ENCODE results near the gene PSKH1.

Gene PSKH1

GRCh38 chr16:67869653-67870052 is 23.4 kb upstream of the PSKH1 start:
- H3K36me3 ChIP-seq (ENCODE audit: control insufficient read depth in 1 of 2, insufficient read depth in 2 of 2, low read length in 2 of 2), result peaks cover 16 to 59% of the 10 kb centered on the region in 2 donors
- H3K27ac ChIP-seq (ENCODE audit: low read length), result no peak overlapping the region
- no peaks in the 10 kb centered on the region for H3K27me3 ChIP-seq (ENCODE audit: low read depth, low read length)
- H3K4me3 ChIP-seq (ENCODE audit: low read depth in 1 of 2, low read length in 2 of 2), result no peak overlapping the region
- H3K4me1 ChIP-seq (ENCODE audit: control insufficient read depth in 1 of 2, insufficient read depth in 2 of 2, low read length in 2 of 2), result peaks cover 10 to 18% of the 10 kb centered on the region in 2 donors
- no peaks in the 10 kb centered on the region for H3K9me3 ChIP-seq (ENCODE audit: control insufficient read depth in 1 of 2, low read length in 2 of 2)

DNA sequence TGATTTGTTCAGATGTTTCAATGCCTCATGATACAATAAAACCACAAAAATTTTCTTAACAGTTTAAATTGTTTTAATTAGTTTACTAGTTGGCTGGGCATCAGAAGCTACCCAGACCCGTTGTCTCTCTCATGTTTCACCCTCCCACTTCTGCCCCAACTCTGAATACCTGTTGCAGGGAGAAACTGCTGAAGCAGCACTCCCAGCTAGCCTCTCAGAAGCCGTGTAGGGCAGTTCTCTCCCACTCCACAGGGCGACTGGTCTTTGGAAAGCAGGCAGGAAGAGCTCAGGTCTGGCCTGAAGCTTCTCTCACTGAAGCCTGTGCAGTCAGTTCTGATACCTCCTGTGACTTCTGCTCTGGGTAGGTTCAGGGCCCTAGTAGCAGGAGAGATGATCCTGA is 21.8 kb upstream of the PSKH1 start:
- peaks cover 21 to 49% of the 10 kb centered on the region in 2 donors for H3K36me3 ChIP-seq (ENCODE audit: control insufficient read depth in 1 of 2, insufficient read depth in 2 of 2, low read length in 2 of 2)
- no peaks in the 10 kb centered on the region for H3K9me3 ChIP-seq (ENCODE audit: control insufficient read depth in 1 of 2, low read length in 2 of 2)
- H3K4me1 ChIP-seq (ENCODE audit: control insufficient read depth in 1 of 2, insufficient read depth in 2 of 2, low read length in 2 of 2), result peaks cover 15 to 32% of the 10 kb centered on the region in 2 donors
- H3K27me3 ChIP-seq (ENCODE audit: low read depth, low read length), result no peaks in the 10 kb centered on the region
- H3K4me3 ChIP-seq (ENCODE audit: low read depth in 1 of 2, low read length in 2 of 2), result no peak overlapping the region
- no peak overlapping the region for H3K27ac ChIP-seq (ENCODE audit: low read length)

- Histone ChIP-seq H3K36me3 (ENCODE audit: control insufficient read depth in 1 of 2, insufficient read depth in 2 of 2, low read length in 2 of 2) (peaks cover 28 to 57% of the 10 kb centered on the region in 2 donors), H3K4me3 (ENCODE audit: low read depth in 1 of 2, low read length in 2 of 2) (peak overlapping the region; percentile 73 to 89), H3K4me1 (ENCODE audit: control insufficient read depth in 1 of 2, insufficient read depth in 2 of 2, low read length in 2 of 2) (peaks cover 15 to 32% of the 10 kb centered on the region in 2 donors), H3K9me3 (ENCODE audit: control insufficient read depth in 1 of 2, low read length in 2 of 2) (no peaks in the 10 kb centered on the region), H3K27ac (ENCODE audit: low read length) (peak overlapping the region; percentile 49), H3K27me3 (ENCODE audit: low read depth, low read length) (no peaks in the 10 kb centered on the region)
Measured at GRCh38 chr16:67872131-67872630, 20.9 kb upstream of the PSKH1 start.

DNA sequence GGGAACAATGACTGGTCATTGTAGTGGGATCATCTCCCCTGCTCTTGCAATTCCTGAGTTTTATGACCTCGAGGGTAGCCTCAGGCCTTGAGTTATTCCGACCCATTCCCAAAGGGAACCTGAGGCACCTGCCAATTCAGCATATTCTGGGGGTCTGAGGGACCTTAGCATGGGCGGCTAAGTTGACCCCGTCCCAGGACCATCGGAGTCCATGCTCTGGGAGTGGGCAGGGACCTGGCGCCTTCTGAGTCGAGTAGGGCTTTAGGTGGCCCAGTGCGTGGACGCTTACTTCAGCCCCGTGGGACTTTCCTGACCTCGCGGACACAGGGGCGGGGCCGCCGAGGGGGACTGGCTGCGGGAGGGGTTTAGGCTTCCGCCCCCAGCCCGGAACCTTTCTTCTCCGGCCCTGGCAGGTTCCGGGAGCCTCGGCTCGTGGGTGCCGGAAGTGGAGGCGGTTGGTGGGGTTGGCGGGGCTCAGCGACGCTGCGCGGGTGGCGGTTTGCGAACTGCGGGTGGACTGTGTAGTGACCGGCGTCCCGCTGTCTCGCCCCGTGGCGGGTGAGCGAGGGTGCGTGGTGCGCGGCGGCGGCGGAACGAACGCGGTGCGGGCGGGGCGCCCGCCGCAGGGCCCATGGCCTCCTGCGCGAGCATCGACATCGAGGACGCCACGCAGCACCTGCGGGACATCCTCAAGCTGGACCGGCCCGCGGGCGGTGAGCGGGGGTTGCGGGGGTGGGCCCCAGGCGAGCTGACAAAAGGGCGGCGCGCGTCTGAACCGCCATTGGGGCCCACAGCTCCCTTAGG is 20.2 kb upstream of the PSKH1 start, which contains the start of gene EDC4:
EDC4 (plus strand) TSS at position 422 of the 804 bp plus-strand sequence; CDS start at position 632, 210 bp downstream.
- Histone ChIP-seq H3K36me3 (ENCODE audit: control insufficient read depth in 1 of 2, insufficient read depth in 2 of 2, low read length in 2 of 2) (peaks cover 35 to 57% of the 10 kb centered on the region in 2 donors), H3K4me3 (ENCODE audit: low read depth in 1 of 2, low read length in 2 of 2) (peak within 1 kb of the TSS; percentile 73 to 89), H3K9me3 (ENCODE audit: control insufficient read depth in 1 of 2, low read length in 2 of 2) (no peaks in the 10 kb centered on the region), H3K27ac (ENCODE audit: low read length) (peak within 1 kb of the TSS; percentile 61), H3K4me1 (ENCODE audit: control insufficient read depth in 1 of 2, insufficient read depth in 2 of 2, low read length in 2 of 2) (peaks cover 15 to 32% of the 10 kb centered on the region in 2 donors), H3K27me3 (ENCODE audit: low read depth, low read length) (no peaks in the 10 kb centered on the region)

- H3K4me1 ChIP-seq (ENCODE audit: control insufficient read depth in 1 of 2, insufficient read depth in 2 of 2, low read length in 2 of 2), result peaks cover 15 to 32% of the 10 kb centered on the region in 2 donors
- H3K9me3 ChIP-seq (ENCODE audit: control insufficient read depth in 1 of 2, low read length in 2 of 2), result no peaks in the 10 kb centered on the region
- peak overlapping the region; percentile 61 for H3K27ac ChIP-seq (ENCODE audit: low read length)
- H3K36me3 ChIP-seq (ENCODE audit: control insufficient read depth in 1 of 2, insufficient read depth in 2 of 2, low read length in 2 of 2), result peaks cover 39 to 57% of the 10 kb centered on the region in 2 donors
- peak overlapping the region; percentile 73 to 89 for H3K4me3 ChIP-seq (ENCODE audit: low read depth in 1 of 2, low read length in 2 of 2)
- no peaks in the 10 kb centered on the region for H3K27me3 ChIP-seq (ENCODE audit: low read depth, low read length)
Measured at GRCh38 chr16:67873435-67874370, 19.4 kb upstream of the PSKH1 start.

DNA sequence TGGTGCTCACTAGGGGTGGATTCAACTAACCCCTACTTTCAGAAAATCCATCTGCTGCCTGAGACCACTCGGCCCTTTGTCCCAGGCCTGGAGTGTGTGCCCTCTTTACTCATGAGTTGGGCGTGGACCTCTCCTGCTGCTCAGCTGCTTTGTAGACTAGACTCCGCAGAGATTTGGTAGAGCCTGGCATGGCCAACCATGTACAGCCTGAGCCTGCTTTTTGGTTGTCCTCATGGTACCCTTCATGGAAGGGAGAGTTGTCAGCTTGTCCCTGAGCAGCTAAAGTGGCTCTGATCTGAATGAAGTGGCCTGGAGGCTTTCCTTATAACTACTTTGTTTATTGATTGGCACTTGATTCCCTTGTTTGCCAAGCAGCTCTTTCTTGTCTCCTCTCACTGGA is 18.7 kb upstream of the PSKH1 start:
- Histone ChIP-seq H3K27ac (ENCODE audit: low read length) (no peak overlapping the region), H3K9me3 (ENCODE audit: control insufficient read depth in 1 of 2, low read length in 2 of 2) (no peaks in the 10 kb centered on the region), H3K27me3 (ENCODE audit: low read depth, low read length) (no peaks in the 10 kb centered on the region), H3K4me3 (ENCODE audit: low read depth in 1 of 2, low read length in 2 of 2) (peak overlapping the region; percentile 73 to 89), H3K4me1 (ENCODE audit: control insufficient read depth in 1 of 2, insufficient read depth in 2 of 2, low read length in 2 of 2) (peaks cover 15 to 32% of the 10 kb centered on the region in 2 donors), H3K36me3 (ENCODE audit: control insufficient read depth in 1 of 2, insufficient read depth in 2 of 2, low read length in 2 of 2) (peaks cover 44 to 59% of the 10 kb centered on the region in 2 donors)

- Histone ChIP-seq H3K36me3 (ENCODE audit: control insufficient read depth in 1 of 2, insufficient read depth in 2 of 2, low read length in 2 of 2) (peaks cover 60 to 62% of the 10 kb centered on the region in 2 donors), H3K9me3 (ENCODE audit: control insufficient read depth in 1 of 2, low read length in 2 of 2) (no peaks in the 10 kb centered on the region), H3K27ac (ENCODE audit: low read length) (no peak overlapping the region), H3K4me3 (ENCODE audit: low read depth in 1 of 2, low read length in 2 of 2) (no peak overlapping the region), H3K4me1 (ENCODE audit: control insufficient read depth in 1 of 2, insufficient read depth in 2 of 2, low read length in 2 of 2) (peaks cover 15 to 31% of the 10 kb centered on the region in 2 donors), H3K27me3 (ENCODE audit: low read depth, low read length) (no peaks in the 10 kb centered on the region)
Measured at GRCh38 chr16:67877064-67877463, 16.0 kb upstream of the PSKH1 start.

DNA sequence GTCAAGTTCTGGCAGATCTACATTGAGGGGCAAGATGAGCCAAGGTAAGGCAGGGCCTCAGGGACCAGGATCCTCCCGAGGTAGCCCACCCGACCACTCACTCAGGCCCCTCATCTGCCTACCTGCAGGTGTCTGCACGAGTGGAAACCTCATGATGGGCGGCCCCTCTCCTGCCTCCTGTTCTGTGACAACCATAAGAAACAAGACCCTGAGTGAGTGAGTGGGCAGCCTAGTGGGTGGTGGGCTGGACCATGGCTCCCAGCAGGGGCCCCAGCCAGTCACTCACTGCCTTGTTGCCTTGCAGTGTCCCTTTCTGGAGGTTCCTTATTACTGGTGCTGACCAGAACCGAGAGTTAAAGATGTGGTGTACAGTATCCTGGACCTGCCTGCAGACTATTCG is 14.8 kb upstream of the PSKH1 start:
- Histone ChIP-seq H3K27me3 (ENCODE audit: low read depth, low read length) (no peaks in the 10 kb centered on the region), H3K4me3 (ENCODE audit: low read depth in 1 of 2, low read length in 2 of 2) (no peak overlapping the region), H3K4me1 (ENCODE audit: control insufficient read depth in 1 of 2, insufficient read depth in 2 of 2, low read length in 2 of 2) (peaks cover 15 to 25% of the 10 kb centered on the region in 2 donors), H3K9me3 (ENCODE audit: control insufficient read depth in 1 of 2, low read length in 2 of 2) (no peaks in the 10 kb centered on the region), H3K36me3 (ENCODE audit: control insufficient read depth in 1 of 2, insufficient read depth in 2 of 2, low read length in 2 of 2) (peaks cover 71 to 73% of the 10 kb centered on the region in 2 donors), H3K27ac (ENCODE audit: low read length) (no peak overlapping the region)

DNA sequence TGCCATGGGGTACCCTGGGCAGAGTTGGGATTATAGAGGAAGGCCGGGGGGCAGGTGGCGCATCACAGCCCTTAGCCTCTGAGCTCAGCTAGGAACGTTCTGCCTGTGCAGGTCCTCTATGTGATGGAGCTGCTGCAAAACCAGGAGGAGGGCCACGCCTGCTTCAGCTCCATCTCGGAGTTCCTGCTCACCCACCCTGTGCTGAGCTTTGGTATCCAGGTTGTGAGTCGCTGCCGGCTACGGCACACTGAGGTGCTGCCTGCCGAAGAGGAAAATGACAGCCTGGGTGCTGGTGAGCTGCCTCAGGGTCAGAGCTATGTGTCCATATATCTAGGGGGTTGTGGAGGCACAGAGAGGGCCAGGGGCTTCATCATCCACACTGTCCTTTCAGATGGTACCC is 14.2 kb upstream of the PSKH1 start:
- H3K4me3 ChIP-seq (ENCODE audit: low read depth in 1 of 2, low read length in 2 of 2), result no peak overlapping the region
- no peaks in the 10 kb centered on the region for H3K27me3 ChIP-seq (ENCODE audit: low read depth, low read length)
- H3K9me3 ChIP-seq (ENCODE audit: control insufficient read depth in 1 of 2, low read length in 2 of 2), result no peaks in the 10 kb centered on the region
- peaks cover 13 to 22% of the 10 kb centered on the region in 2 donors for H3K4me1 ChIP-seq (ENCODE audit: control insufficient read depth in 1 of 2, insufficient read depth in 2 of 2, low read length in 2 of 2)
- H3K27ac ChIP-seq (ENCODE audit: low read length), result no peak overlapping the region
- H3K36me3 ChIP-seq (ENCODE audit: control insufficient read depth in 1 of 2, insufficient read depth in 2 of 2, low read length in 2 of 2), result peaks cover 75 to 80% of the 10 kb centered on the region in 2 donors

DNA sequence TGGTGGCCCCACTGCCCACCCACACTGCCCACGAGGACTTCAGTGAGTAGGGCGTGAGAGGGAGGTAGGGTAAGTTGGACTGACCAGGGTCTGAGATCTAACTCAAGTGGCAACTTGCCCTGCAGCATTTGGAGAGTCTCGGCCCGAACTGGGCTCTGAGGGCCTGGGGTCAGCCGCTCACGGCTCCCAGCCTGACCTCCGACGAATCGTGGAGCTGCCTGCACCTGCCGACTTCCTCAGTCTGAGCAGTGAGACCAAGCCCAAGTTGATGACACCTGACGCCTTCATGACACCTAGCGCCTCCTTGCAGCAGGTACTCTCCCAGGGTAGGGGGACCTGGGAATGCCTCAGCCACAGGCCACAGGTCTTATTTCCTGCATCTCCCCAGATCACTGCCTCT is 13.6 kb upstream of the PSKH1 start:
- H3K4me3 ChIP-seq (ENCODE audit: low read depth in 1 of 2, low read length in 2 of 2), result no peak overlapping the region
- H3K36me3 ChIP-seq (ENCODE audit: control insufficient read depth in 1 of 2, insufficient read depth in 2 of 2, low read length in 2 of 2), result peaks cover 75 to 86% of the 10 kb centered on the region in 2 donors
- H3K9me3 ChIP-seq (ENCODE audit: control insufficient read depth in 1 of 2, low read length in 2 of 2), result no peaks in the 10 kb centered on the region
- H3K27me3 ChIP-seq (ENCODE audit: low read depth, low read length), result no peaks in the 10 kb centered on the region
- no peak overlapping the region for H3K27ac ChIP-seq (ENCODE audit: low read length)
- peaks cover 7 to 22% of the 10 kb centered on the region in 2 donors for H3K4me1 ChIP-seq (ENCODE audit: control insufficient read depth in 1 of 2, insufficient read depth in 2 of 2, low read length in 2 of 2)

GRCh38 chr16:67879936-67880335 is 13.1 kb upstream of the PSKH1 start:
- Histone ChIP-seq H3K27me3 (ENCODE audit: low read depth, low read length) (no peaks in the 10 kb centered on the region), H3K4me1 (ENCODE audit: control insufficient read depth in 1 of 2, insufficient read depth in 2 of 2, low read length in 2 of 2) (peaks cover 6 to 22% of the 10 kb centered on the region in 2 donors), H3K27ac (ENCODE audit: low read length) (no peak overlapping the region), H3K9me3 (ENCODE audit: control insufficient read depth in 1 of 2, low read length in 2 of 2) (no peaks in the 10 kb centered on the region), H3K4me3 (ENCODE audit: low read depth in 1 of 2, low read length in 2 of 2) (no peak overlapping the region), H3K36me3 (ENCODE audit: control insufficient read depth in 1 of 2, insufficient read depth in 2 of 2, low read length in 2 of 2) (peaks cover 75 to 86% of the 10 kb centered on the region in 2 donors)

Measured in muscle layer of duodenum (tissue), 2 donors.